Transverse colon (tissue), 4 donors: ENCODE results near the gene LPCAT2.

ENCODE experiments used
- EP300 ChIP-seq: sonication (generic); formaldehyde crosslinking; IDR thresholded peaks from one replicate; pipeline ENCODE4 v1.6.1; 2017; ENCODE audit warnings: antibody characterized with exemption, low read depth
- POLR2A ChIP-seq: fragments of 450-650 bp; IDR thresholded peaks from one replicate; pipeline ENCODE4 v1.6.1; 2016; ENCODE audit warnings: antibody characterized with exemption, mild to moderate bottlenecking, moderate library complexity
- POLR2AphosphoS5 ChIP-seq, 3 donors: sonication (generic); formaldehyde crosslinking; IDR thresholded peaks; one replicate each; pipeline ENCODE4 v1.6.1; 2016; ENCODE audit warnings: antibody characterized with exemption in 3 of 3
- TF ChIP-seq, protein P1 (sequence below), 5 experiments: fragments of 200-600 bp in 3 of 5; fragments of 450-650 bp in 2 of 5; sonication (generic) in 3 of 5; IDR thresholded peaks; 1 replicate in 2 of 5; 2 replicates in 3 of 5; pipeline ENCODE4 v1.5.1; 2016 to 2017; ENCODE audit warnings: antibody characterized with exemption in 5 of 5, inconsistent platforms in 3 of 5, mild to moderate bottlenecking in 2 of 5, moderate library complexity in 1 of 5

DNA sequence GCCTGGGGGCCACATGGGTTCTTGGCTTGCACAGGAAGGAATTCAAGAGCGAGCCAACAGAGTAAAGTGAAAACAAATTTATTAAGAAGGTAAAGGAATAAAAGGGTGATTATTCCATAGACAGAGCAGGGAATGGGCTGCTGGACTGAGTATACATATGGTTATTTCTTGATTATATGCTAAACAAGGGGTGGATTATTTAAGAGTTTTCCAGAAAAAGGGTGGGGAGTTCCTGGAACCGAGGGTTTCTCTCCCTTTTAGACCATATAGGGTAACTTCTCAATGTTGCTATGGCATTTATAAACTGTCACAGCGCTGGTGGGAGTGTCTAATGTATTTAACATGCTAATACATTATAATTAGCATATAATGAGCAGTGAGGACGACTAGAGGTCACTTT, 27.8 kb upstream of the LPCAT2 start:
- TF ChIP-seq, protein P1, sequence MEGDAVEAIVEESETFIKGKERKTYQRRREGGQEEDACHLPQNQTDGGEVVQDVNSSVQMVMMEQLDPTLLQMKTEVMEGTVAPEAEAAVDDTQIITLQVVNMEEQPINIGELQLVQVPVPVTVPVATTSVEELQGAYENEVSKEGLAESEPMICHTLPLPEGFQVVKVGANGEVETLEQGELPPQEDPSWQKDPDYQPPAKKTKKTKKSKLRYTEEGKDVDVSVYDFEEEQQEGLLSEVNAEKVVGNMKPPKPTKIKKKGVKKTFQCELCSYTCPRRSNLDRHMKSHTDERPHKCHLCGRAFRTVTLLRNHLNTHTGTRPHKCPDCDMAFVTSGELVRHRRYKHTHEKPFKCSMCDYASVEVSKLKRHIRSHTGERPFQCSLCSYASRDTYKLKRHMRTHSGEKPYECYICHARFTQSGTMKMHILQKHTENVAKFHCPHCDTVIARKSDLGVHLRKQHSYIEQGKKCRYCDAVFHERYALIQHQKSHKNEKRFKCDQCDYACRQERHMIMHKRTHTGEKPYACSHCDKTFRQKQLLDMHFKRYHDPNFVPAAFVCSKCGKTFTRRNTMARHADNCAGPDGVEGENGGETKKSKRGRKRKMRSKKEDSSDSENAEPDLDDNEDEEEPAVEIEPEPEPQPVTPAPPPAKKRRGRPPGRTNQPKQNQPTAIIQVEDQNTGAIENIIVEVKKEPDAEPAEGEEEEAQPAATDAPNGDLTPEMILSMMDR (IDR thresholded peaks at IDR 0.05) = no peak
- no peak for TF ChIP-seq POLR2AphosphoS5 (IDR thresholded peaks at IDR 0.05)
- no peak for TF ChIP-seq POLR2A
- no peak for TF ChIP-seq EP300
